Erythroblast (primary cell): Measurements from ENCODE around the gene MIB2.

Experiments
- GATA1 ChIP-seq: IDR thresholded peaks from 2 replicates; pipeline ENCODE4 v1.6.1; 2011; ENCODE audit warnings: low read depth, mild to moderate bottlenecking, control low read depth, low read length, moderate library complexity
- POLR2A ChIP-seq: IDR thresholded peaks from 2 replicates; pipeline ENCODE4 v1.6.1; 2011; ENCODE audit warnings: mild to moderate bottlenecking, low read length

GRCh38 chr1:1621173-1622009 is 6.1 kb downstream of the MIB2 start:
- TF ChIP-seq POLR2A = no peak
- no peak for TF ChIP-seq GATA1
